ENCODE results near the gene PCDH9.
A peak's percentile ranks its signal among the peaks of the same experiment; 100 is the strongest.

Gene PCDH9

DNA sequence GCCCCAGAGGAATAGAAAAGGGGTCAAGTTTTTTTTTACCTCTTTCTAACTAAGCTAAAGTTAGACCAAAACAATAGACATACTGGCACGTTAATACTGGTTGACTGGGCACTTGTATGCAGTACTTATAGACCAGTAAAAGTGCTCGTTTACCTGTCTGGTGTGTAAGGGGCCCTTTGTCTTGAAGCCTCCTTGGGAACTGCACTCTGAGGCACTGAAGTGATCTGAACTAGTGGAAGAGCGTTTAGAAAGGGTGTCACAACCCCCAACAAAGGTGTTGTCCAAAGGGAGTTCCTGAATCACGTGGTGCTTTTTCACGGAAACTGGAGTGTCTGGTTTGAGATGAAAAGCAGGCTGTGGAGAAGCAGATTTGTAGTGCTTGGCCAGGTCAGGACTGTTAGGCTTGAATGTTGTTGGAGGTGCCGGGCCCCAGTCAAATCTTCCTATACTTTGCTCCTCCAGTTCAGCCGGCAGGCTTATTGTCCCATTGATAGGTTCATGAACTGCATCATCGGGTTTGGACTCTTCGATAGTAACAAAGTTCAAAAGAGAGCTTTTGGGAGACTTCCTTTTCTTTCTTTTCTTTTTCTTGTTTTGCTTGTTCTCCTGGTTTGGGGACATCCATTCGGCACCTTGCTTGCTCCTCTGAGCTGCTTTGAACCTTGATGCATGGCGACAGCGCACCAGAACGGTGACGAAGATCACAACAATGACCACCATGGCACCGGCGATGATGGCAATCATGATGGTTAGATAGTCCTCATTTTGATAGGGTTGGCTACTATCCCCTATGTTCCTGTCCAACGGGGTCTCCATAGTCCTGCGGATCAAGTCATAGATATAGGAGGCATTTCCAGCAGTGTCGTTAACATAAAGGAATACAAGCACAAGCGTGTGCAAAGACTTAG is 4.6 kb downstream of the PCDH9 start:
- no peak for DNase-seq

DNA sequence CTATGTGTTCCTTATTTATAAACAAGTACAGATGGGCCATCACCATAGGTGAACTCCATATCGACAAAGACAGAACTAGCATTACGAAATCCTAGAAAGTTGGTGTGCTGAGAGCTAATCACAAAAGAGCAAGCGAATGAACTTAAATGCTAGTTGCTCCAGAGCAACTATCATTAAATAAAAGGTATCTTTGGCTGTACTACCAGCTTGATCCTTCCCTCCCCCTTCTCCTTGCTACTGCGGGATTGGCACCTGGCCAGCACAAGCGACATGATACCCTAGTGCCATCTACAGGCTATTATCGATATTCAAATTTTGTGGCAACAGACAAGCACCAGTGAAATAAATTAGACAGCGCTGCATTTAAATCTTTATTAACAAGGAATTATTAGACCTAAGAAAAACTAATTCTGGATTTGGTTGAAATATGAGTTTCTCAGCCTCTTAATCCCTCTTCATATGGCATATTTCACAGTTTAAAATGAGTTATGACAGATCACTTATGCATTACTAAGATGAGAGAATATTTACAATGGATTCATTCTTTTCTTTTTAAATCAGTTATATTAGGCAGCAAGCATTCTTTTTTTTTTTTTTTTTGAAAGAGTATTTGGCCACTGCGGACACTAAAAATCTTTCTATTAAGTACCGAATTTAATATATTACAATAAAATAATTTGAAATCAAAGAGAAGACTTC is 5.8 kb downstream of the PCDH9 start:
- DNase-seq, result peak; percentile 71

DNA sequence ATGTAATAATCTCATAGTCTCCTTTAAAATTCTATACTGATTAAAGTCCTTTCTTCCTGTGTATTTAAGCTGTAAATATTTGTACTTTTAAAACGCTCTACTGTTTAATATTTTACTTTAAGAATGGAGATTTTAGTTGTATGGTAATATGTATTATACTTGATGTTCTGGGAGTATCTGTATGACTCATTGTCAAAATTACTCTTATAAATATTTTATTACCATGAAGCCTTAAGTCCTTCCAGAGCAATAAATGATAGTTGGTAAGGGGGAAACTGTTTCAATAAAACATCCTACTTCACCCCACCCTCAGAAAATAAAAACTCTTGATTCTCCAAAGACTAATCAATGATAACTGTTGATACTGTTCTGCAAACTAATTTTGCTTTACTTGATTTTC is 6.4 kb downstream of the PCDH9 start:
- no peak for DNase-seq

DNA sequence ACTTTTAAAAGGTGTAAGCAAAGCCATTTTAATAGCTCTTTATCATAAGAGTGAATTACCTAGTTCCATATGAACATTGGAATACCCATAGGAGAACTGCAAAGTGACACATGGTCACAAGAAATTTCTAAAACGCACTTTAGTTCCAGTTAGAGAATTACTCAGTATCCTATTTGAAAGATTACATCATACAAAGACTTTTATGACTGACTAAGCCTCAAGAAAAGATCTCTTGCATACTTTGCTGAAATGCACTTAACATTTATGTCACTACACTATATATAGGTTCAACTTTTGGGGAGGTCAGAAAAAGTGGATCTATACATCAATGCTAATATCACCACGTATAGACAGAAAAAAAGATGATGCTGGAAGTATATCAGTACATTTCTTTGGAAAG is 7.1 kb downstream of the PCDH9 start:
- DNase-seq, result no peak

DNA sequence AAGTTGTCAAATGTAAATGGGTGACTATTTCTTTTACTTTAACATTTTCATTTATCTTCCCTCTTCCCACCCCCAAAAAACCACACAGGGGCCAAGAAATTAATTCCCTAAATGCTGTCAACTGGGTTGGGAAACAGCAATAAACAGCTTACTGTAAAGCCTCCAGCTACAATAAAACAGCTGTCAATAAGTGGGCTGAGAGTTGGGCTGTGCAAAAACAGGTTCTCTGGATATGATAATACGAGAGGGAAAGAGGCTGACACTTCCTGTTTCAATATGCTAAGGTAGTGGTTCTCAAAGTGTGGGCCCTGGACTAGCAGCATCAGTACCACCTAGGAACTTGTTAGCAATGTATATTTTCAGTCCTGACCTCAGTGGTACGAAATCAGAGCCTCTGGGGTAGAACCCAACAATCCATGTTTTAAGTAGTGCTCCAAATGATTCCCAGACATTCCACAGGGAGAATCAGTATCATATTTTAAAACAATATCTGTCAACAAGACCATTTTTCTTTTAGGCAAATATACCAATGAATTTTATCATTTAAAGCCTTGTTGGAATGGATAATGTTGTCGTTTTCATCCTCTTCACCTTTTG is 8.4 kb downstream of the PCDH9 start:
- DNase-seq, result no peak

DNA sequence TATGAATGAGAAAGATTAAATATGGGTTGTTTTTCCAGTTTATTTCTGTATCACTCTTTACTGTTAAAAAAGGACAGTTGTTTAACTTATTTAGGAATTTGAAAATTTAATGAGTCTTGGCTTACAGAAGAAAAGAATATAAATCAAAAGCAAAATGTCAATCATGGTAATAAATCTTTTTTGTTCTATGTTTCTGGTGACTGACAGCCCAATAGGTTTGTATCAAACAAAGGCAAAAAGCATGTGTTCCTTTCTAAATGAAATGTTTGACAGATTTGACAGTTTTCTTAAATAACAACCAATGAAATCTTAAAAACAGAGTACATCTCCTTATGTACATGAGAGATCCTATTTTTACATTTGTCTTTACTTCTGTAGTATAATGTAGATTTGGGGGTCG is 11.0 kb downstream of the PCDH9 start:
- DNase-seq, result no peak

DNA sequence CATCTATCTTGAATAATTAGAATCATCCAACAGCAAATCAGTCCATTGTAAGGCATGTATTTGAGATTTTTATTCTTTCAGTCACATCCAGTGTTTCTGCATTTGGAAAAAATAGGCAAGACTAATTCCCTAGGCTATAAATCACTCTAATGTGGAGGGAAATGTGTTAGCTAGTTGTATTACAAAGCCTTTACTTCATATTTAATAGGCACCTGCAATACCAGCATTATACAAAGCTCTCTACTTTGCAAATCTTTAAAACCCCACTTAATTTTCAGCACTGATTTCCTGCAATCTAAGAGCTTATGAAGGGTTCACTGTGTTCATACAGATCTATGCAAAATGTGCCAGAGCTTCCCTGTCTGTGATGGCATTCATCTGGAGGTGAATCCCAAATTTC is 12.3 kb downstream of the PCDH9 start:
- DNase-seq, result no peak

DNA sequence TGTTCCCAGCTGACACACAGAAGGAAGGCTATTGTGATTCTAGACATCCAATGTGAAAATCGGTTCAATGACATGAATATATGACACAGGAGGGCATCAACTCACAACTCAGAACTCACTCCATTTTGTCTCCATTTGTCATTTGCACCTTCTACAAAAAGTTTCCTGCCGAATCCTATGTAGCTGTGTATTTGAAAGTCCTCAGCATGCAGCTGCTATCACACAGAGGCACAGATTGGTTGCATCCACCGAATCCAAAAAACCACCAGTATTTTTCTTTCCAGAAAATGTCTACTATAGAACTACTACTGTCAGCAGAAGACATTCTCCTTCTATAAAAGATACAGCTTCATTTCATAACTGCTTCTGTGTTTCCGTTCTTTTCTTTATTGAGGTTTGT is 13.3 kb downstream of the PCDH9 start:
- no peak for DNase-seq

DNA sequence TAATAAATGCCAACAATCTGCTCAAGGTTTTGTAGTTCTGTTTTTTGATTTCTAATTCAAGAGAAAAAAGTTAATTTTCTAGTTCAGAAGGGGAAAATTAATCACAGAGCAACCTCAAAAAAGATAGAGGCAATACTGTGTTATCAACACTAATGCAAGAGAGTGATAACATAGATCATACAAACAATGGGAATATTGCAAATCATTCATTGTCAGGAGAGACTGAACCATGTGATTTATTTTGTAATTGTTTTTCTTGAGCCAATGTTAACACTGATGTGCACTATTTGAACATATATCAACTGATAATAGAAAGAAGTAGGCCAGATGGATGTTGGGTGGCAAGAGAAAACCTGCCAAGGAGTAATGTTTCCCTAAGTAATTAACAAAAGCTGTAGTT is 19.9 kb downstream of the PCDH9 start:
- no peak for DNase-seq

DNA sequence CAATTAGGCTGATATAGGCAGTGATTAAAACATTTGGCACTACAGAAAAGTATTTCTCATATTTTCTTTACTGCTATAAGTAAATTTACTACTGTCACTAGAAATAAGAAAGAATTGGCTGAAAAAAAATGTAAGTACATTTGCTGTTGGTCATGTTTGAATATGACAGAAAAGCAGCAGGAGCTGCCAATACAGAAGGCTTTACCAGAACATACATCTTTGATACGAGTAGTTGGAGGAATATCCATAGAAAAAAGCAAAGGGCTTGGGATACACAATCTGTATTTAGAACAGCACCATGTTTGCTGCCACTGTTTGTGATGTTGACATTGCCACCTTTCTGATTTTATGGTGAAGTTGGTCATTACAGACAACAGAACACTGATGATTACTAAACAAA is 21.6 kb downstream of the PCDH9 start:
- DNase-seq, result no peak

DNA sequence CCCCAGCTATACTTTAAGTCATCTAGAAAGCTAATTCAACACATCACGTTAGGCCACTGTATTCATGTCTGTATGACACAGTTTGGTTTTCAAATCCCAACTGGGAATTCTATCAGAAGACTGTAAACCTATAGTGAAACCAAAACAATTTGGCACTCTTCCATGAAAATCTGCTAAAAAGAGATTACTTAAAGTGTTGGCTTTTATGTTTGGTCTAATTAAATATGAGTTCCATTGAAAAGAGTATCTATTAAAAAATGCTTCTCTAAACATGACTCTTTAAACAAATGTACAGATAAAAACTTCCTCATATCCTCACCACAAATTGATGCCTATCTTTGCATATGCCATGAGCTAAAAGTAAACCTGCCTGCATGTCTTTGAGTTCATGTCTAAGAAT is 25.4 kb downstream of the PCDH9 start:
- no peak for DNase-seq

DNA sequence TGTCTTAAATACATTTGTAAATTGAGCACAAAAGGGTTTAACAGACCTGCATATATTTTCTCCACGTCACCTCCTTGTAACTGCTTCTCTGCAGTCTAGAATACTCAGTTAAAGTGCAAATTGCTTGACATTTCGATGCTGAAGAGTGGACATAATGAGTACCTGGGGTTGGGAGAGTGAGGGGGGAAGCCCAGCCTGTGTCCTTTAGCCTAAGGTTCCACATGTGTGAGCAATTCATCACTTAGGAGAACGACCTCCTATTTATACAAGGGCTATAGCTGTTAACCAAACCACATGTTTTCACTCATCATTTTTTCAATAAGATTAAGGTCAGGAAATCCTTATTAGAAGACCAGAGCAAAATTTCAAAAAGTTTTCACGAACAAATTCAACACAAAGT is 29.5 kb downstream of the PCDH9 start:
- no peak for DNase-seq

DNA sequence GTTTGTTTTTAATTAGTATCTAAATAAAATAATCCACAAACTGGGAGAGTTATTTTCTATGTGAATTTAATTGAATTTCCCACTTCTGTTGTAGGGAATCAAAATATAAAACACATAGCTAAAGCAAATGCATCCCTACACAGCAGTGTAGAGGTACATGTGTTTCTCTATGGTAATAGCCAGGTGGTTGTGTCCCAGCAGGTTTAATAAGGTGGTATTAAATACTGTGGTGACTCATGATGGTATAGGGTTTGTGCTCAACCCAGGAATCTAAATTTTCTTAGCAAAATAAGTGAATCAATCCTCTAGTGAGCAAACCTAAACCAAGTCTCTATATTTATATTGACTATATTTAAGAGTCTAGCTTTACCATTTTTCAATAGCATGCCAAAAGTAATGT is 30.0 kb downstream of the PCDH9 start:
- DNase-seq, result no peak

DNA sequence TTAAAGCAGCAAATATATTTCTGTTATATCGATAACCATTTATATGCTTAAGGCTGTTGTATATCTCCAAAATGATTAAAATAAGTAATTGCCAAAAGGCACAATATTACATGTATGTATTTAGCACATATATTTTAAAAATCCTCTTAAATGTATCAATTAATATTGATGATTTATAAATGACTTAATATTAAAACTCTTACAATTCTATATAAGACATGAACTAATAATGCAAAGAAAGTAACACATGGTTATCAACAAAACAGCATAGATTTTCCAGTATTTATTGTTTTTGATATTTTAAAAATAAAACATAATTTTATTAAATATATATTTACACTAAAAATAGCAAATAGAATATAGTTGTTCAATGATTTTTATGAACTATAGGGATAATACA is 32.4 kb downstream of the PCDH9 start:
- no peak for DNase-seq

DNA sequence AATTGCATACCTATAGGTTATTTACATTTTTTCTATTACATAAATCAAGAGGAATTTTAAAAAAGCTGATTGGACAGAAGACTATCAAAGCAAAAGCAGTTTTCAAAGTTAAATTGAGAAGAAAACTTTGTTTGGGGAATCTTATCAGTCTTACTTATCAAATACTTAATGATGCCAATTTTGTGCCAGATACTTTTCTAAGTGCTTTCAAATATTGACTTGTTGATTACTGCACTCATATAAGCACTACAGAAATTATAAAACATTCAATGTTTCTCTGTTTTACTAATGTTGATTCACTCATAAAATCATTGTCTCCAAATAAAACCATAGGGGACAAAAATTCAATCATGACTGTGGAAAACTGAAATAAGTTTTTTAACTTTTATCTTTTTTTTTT is 36.2 kb downstream of the PCDH9 start:
- no peak for DNase-seq

DNA sequence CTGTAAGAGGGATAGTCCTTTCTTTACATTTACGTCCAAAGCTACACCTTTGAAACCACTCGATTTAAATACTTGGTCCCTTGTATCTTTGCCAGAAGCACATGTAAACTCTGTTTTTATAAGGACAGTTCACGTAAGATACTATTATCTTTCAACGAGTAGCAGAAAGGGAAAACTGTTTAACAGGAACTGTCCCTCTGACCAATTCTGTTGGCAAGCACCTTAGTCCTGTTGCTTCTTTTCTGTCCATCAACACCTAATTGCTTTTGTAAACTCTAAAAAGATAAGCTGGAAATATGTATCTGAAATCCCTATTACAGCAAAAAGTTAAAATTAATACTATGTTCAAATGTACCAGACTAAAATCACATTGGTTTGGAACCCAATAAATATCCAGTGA is 37.4 kb downstream of the PCDH9 start:
- DNase-seq, result no peak

DNA sequence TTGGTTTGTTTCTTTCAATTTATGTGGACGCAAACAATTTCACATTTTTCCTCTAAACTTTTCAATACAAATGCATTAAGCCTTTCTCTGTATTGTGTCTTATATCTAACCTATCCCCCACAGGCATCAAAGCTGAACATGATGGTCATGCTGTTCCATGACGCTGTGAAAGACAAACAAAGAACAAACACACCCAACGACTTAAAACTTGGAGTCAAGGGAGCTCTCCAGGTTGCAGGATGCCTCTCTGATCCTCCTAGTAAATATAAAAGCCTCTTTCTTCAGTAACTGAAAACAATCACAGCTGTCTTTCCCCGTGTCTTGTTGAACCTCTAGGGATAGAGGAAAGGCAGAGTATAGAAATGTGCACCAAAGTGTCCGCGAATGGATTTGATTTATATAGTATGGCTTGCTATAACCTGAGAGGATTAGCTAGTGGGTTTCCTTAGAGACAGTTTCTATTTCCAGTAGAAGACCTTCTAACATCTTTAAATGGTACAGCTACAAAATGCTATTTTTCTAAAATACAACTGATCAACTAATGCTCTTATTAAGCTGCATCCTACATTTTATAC is 43.1 kb downstream of the PCDH9 start:
- DNase-seq, result no peak

DNA sequence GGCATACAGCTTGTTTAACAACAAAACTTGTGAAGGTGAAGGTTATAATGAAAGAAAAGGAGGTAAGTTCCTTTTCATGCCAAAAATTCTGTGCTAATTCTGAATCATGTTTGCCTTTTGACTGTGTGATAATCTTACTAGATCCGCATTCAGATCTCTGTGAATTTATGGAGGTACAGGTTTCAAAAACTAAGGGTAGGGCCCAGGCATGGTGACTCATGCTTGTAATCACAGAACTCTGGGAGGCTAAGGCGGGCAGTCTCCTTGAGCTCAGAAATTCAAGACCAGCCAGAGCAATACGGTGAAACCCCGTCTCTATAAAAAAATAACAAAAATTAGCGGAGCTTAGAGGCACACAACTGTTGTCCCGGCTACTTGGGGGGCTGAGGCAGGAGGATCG is 45.9 kb downstream of the PCDH9 start:
- no peak for DNase-seq

DNA sequence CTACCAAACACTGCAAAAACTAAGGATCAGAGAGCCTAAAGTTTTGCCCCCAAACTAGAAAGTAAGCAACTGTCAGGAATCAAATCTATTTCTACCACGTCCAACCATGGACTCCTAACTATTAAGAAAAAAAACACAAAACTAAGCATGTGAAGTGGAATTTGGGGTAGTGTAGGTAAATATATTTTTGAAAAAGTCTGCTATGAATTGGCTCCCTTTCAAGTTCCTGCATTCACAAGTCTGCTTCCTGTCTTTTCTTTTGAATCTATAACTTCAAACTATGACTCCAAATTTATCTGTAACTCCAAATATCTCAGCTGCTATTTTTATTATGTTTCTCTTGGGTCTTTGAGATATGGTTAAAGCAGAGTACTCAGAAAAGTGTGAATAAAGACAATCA is 47.0 kb downstream of the PCDH9 start:
- DNase-seq, result no peak

DNA sequence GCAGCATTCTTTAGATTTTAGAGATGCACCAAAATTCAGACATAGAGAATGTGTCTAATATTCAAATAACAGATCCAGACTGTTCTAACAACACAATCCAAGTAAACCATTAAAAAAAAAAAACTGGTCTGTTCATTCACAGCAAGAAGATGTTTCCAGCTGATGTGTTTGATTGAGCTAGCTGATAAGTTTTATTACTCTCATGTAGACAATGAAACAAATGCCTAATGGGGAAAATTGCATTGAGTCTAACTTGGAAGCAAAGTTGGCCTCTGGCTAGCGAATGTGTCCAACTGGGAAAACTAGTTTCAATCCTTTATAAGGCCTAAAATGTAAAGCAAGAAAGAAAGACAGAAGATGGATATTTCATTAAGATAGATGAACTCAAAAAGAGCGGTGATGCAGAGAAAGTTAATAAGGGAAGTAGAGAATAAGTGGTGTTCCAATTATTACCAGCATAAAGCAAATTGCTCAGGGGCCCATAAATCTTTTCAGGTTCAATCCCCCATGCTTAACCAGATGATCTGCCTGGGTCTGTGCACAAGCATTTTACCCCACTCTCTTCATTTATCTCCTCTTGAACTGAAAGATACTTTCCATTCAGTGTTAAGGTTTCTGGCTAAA is 54.2 kb downstream of the PCDH9 start:
- no peak for DNase-seq

DNA sequence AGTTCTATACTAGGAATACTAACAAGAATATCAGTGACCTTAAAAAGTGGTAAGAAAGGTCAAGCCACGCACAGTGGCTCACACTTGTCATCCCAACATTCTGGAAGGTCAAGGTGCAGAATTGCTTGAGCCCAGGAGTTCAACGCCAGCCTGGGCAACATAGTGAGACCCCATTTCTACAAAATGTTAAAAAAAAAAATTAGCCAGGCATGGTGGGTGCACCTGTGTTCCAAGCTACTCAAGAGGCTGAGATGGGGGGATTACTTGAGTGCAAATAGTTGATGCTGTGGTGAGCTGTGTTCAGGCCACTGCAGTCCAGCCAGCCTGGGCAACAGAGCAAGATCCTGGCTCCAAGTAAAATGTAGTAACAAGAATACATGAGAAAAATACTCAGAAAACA is 61.8 kb downstream of the PCDH9 start:
- DNase-seq, result no peak

DNA sequence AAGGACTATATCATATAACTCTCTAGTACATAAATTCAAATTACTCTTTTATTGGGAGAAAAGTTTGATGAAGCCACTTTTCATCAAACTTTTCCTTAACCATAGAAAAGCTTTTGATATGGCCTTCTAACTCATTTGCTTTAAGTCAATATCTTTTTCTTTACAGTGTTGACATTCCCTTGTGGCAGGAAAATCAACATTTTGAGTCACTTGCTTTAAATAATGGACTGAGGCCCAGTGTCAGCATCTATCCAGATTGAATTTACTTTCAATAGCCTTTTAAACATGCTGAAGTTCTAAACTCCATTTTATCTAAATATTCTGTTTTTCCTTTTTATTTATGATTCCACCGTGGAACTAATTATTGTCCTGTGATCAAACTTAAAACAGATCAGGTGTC is 62.7 kb downstream of the PCDH9 start:
- DNase-seq, result no peak

DNA sequence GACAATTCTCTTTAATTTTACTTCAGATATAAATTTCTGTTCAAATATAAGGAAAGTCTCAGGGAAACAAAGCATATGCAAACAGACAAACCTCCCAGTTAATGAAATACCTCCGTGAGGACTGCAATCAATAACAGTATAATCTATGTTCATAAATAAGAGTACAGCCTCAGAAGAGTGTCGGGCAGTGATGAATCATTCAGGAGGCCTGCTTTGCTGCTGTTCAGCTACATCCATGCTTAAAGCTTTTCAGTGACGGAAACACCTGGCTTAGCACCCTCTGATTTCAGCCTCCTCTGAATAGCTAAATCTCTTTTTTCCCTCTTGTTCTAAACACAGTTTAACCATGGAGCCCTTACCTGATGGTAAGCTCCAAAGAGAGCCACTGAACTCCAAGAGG is 69.0 kb downstream of the PCDH9 start:
- DNase-seq, result no peak

Measured in activated effector memory CD4-positive, alpha-beta T cell treated with anti-CD3 and anti-CD28 coated beads, Interleukin-2, amount 50 U/mL, for 16 hours (primary cell).